ENCODE results near the gene SGCB.

DNA sequence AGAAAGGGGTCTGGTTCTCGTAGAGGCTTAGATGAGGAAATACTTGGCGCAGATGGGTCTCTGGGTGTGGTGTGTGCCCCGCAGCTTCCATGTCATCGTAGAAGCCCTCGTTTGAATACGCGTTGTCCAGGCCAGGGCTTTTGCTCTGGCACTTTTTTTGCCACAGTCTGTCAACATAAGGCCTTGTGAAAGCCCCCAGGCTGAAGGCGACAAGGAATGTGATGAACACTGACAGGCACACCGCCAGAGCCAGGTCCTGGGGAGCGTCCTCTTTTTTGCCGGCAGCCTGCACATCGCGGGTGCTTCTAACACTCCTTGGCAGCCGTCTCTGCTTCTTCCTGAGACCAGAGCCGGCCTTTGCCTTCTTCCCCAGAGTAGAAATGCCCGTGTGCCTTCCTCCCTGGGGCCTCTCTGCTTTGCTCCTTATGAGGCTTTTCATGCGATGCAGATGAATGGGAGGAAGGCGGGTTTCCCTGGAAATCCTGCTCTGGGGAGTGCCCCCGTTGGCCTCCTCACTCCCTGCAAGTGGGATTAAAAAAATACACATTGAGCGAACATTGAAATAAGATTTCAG, 42.4 kb downstream of the SGCB start:
- TF ChIP-seq POLR2A (IDR thresholded peaks at IDR 0.05; ENCODE audit: low read length) (no peak), GATA1 (IDR thresholded peaks at IDR 0.05; ENCODE audit: low read depth, low read length) (no peak)

Data from erythroblast (primary cell).